KMS-11 (cell line): ENCODE measurements around the gene HIRA.

Source experiments
- H2AFZ ChIP-seq: fragments of 200-600 bp; sonication (generic); 2 replicates; pipeline ENCODE4 v1.6.1; 2016; ENCODE audit warnings: antibody characterized with exemption, mixed run types, low read depth
- H3K27ac ChIP-seq: fragments of 200-600 bp; sonication (generic); 2 replicates; pipeline ENCODE4 v1.6.1; 2016; ENCODE audit warnings: mild to moderate bottlenecking, mixed run types
- H3K27me3 ChIP-seq: fragments of 200-600 bp; sonication (generic); 2 replicates; pipeline ENCODE4 v1.6.1; 2017; ENCODE audit warnings: mild to moderate bottlenecking, low read depth, mixed run types, moderate library complexity; ENCODE audit not compliant: insufficient read depth
- H3K36me3 ChIP-seq: fragments of 200-600 bp; sonication (generic); 2 replicates; pipeline ENCODE4 v1.6.1; 2017; ENCODE audit warnings: mild to moderate bottlenecking, mixed run types; ENCODE audit not compliant: insufficient read depth
- H3K4me1 ChIP-seq: fragments of 200-600 bp; sonication (generic); 2 replicates; pipeline ENCODE4 v1.6.1; 2016; ENCODE audit warnings: mild to moderate bottlenecking, low read depth, mixed run types; ENCODE audit not compliant: poor library complexity, severe bottlenecking
- H3K4me2 ChIP-seq: fragments of 200-600 bp; sonication (generic); 2 replicates; pipeline ENCODE4 v1.7.0; 2016; ENCODE audit warnings: mild to moderate bottlenecking, mixed run types
- H3K4me3 ChIP-seq: fragments of 200-600 bp; sonication (generic); IDR thresholded peaks from 2 replicates; pipeline ENCODE4 v1.6.1; 2017; ENCODE audit warnings: low read depth, low read length, mixed read lengths; ENCODE audit not compliant: insufficient read depth
- H3K79me2 ChIP-seq: fragments of 200-600 bp; sonication (generic); 2 replicates; pipeline ENCODE4 v1.6.1; 2016; ENCODE audit warnings: low read depth, mixed run types; ENCODE audit not compliant: insufficient read depth
- H3K9ac ChIP-seq: fragments of 200-600 bp; sonication (generic); 2 replicates; pipeline ENCODE4 v1.6.1; 2016; ENCODE audit warnings: mild to moderate bottlenecking, mixed run types
- H4K20me1 ChIP-seq: fragments of 200-600 bp; sonication (generic); 2 replicates; pipeline ENCODE4 v1.6.1; 2016; ENCODE audit warnings: mild to moderate bottlenecking, mixed run types; ENCODE audit not compliant: insufficient read depth
- CTCF ChIP-seq: fragments of 200-600 bp; sonication (generic); conservative IDR thresholded peaks from 2 replicates; pipeline ENCODE4 v1.6.1; 2017; ENCODE audit warnings: low read depth, mild to moderate bottlenecking, antibody characterized with exemption, low read length, moderate library complexity, mixed read lengths

The HIRA gene

DNA sequence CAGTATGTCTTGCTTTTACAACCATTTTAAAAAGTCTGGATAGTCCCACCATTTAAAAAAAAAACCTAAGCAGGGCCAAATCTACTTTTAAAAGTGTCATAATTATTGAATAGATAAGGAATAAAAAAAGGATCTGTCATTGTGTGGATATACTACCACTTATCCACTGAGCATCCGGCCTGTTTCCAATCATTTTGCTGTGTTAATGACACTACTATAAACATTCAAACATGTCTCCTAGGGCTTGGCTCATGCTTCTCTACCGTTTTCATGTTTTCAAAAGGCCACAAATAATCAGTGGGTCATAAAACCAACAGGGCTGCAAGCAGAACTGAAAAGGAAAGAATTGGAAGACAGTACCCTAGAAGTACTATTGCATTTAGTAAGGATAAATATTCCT is 28.5 kb upstream of the HIRA start:
- H3K27me3 ChIP-seq, result no peaks in the 10 kb centered on the region
- H3K27ac ChIP-seq, result no peak overlapping the region
- no peaks in the 10 kb centered on the region for H3K79me2 ChIP-seq
- no peaks in the 10 kb centered on the region for H3K4me1 ChIP-seq
- H3K4me3 ChIP-seq, result no peak overlapping the region
- no peak overlapping the region for H2AFZ ChIP-seq
- H4K20me1 ChIP-seq, result no peaks in the 10 kb centered on the region
- H3K4me2 ChIP-seq, result no peak overlapping the region
- H3K9ac ChIP-seq, result no peak overlapping the region
- no peak for TF ChIP-seq CTCF
- H3K36me3 ChIP-seq, result no peaks in the 10 kb centered on the region

GRCh38 chr22:19457828-19458428 is 26.4 kb upstream of the HIRA start:
- H3K36me3 ChIP-seq, result no peaks in the 10 kb centered on the region
- H3K9ac ChIP-seq, result no peak overlapping the region
- no peaks in the 10 kb centered on the region for H3K27me3 ChIP-seq
- H4K20me1 ChIP-seq, result no peaks in the 10 kb centered on the region
- no peak for TF ChIP-seq CTCF
- no peak overlapping the region for H3K4me3 ChIP-seq
- H3K79me2 ChIP-seq, result no peaks in the 10 kb centered on the region
- no peaks in the 10 kb centered on the region for H3K4me1 ChIP-seq
- no peak overlapping the region for H3K27ac ChIP-seq
- no peak overlapping the region for H3K4me2 ChIP-seq
- H2AFZ ChIP-seq, result no peak overlapping the region

DNA sequence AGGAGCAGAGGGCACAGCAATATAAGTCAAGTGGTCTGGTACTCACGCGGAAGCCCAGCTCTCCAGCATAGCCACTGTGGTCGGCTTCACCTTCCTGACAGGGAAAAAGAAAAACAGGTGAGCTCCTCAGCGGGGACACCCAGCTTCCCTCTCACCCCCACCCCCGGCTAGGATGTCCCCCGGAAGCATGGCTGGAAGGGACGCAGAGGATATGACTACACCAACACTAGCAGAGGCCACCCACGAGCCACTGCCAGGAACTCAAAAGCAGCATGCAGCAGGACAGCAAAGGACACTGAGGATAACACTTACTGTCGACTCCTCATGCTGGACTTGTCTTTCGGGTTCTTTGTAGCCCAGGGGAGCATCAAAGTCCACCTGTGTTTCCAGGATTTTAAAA is 25.0 kb upstream of the HIRA start:
- no peak for TF ChIP-seq CTCF
- H4K20me1 ChIP-seq, result no peaks in the 10 kb centered on the region
- no peak overlapping the region for H3K9ac ChIP-seq
- H2AFZ ChIP-seq, result no peak overlapping the region
- no peaks in the 10 kb centered on the region for H3K36me3 ChIP-seq
- H3K27me3 ChIP-seq, result no peaks in the 10 kb centered on the region
- no peak overlapping the region for H3K4me2 ChIP-seq
- no peak overlapping the region for H3K4me3 ChIP-seq
- no peak overlapping the region for H3K27ac ChIP-seq
- H3K79me2 ChIP-seq, result no peaks in the 10 kb centered on the region
- no peaks in the 10 kb centered on the region for H3K4me1 ChIP-seq

- Histone ChIP-seq H3K4me1 (no peaks in the 10 kb centered on the region), H3K79me2 (no peaks in the 10 kb centered on the region), H3K27me3 (no peaks in the 10 kb centered on the region), H3K4me3 (no peak overlapping the region), H2AFZ (no peak overlapping the region), H3K36me3 (no peaks in the 10 kb centered on the region), H3K4me2 (no peak overlapping the region), H4K20me1 (no peaks in the 10 kb centered on the region), H3K9ac (no peak overlapping the region), H3K27ac (no peak overlapping the region)
- TF ChIP-seq CTCF, result no peak
Measured at GRCh38 chr22:19455585-19456370, 24.2 kb upstream of the HIRA start.
